ENCODE data around the gene KIAA1671. TPM values are rescaled to one million over a fixed set of nuclear protein-coding genes. Genes with fewer than 3 reads are reported as not detected.

KIAA1671 gene
- total RNA-seq, 1 donor from 2014 or later = 11.5 TPM

- H3K4me1 ChIP-seq (ENCODE audit: control insufficient read depth in 3 of 3, insufficient read depth in 3 of 3, low read length in 3 of 3) = peaks cover 20 to 37% (median 21%) of the 10 kb centered on the region in 3 donors
- no peaks in the 10 kb centered on the region for H3K9me3 ChIP-seq (ENCODE audit: control insufficient read depth in 3 of 3, low read length in 3 of 3)
- H3K4me3 ChIP-seq (ENCODE audit: low read length in 3 of 3) = no peak overlapping the region
- no peaks in the 10 kb centered on the region for H3K27me3 ChIP-seq (ENCODE audit: control insufficient read depth in 3 of 3, insufficient read depth in 3 of 3, low read length in 3 of 3)
- no peaks in the 10 kb centered on the region for H3K36me3 ChIP-seq (ENCODE audit: control insufficient read depth in 3 of 3, insufficient read depth in 3 of 3, low read length in 3 of 3)
- no peak overlapping the region for H3K9ac ChIP-seq (ENCODE audit: low read depth in 1 of 3, low read length in 3 of 3)
- no peak overlapping the region for H3K27ac ChIP-seq (ENCODE audit: low read depth, low read length)
Measured at GRCh38 chr22:25081409-25081824, 128.9 kb downstream of the KIAA1671 start.

DNA sequence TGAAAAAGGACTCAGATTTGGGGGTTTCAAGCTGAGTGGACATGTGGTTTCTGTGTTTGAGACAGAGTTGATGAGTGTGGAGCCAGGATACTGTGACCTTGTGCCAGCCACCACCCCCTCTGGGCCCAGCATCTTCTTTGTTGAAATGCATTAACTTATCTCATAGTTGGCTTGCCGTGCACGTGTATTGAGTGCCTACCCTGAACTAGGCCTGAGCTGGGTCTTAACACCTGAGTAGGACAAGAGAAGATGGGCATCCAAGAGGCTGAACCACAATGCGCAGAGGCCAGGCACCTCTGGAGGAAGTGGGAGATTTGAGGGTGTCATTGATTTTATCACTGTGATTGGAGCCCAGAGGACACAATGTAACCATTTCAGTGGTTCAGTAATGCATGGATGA lies 129.6 kb downstream of the KIAA1671 start:
- H3K4me3 ChIP-seq (ENCODE audit: low read length in 3 of 3) = no peak overlapping the region
- no peaks in the 10 kb centered on the region for H3K27me3 ChIP-seq (ENCODE audit: control insufficient read depth in 3 of 3, insufficient read depth in 3 of 3, low read length in 3 of 3)
- no peaks in the 10 kb centered on the region for H3K9me3 ChIP-seq (ENCODE audit: control insufficient read depth in 3 of 3, low read length in 3 of 3)
- no peaks in the 10 kb centered on the region for H3K36me3 ChIP-seq (ENCODE audit: control insufficient read depth in 3 of 3, insufficient read depth in 3 of 3, low read length in 3 of 3)
- H3K9ac ChIP-seq (ENCODE audit: low read depth in 1 of 3, low read length in 3 of 3) = no peak overlapping the region
- no peak overlapping the region for H3K27ac ChIP-seq (ENCODE audit: low read depth, low read length)
- peaks cover 18 to 35% (median 18%) of the 10 kb centered on the region in 3 donors for H3K4me1 ChIP-seq (ENCODE audit: control insufficient read depth in 3 of 3, insufficient read depth in 3 of 3, low read length in 3 of 3)

DNA sequence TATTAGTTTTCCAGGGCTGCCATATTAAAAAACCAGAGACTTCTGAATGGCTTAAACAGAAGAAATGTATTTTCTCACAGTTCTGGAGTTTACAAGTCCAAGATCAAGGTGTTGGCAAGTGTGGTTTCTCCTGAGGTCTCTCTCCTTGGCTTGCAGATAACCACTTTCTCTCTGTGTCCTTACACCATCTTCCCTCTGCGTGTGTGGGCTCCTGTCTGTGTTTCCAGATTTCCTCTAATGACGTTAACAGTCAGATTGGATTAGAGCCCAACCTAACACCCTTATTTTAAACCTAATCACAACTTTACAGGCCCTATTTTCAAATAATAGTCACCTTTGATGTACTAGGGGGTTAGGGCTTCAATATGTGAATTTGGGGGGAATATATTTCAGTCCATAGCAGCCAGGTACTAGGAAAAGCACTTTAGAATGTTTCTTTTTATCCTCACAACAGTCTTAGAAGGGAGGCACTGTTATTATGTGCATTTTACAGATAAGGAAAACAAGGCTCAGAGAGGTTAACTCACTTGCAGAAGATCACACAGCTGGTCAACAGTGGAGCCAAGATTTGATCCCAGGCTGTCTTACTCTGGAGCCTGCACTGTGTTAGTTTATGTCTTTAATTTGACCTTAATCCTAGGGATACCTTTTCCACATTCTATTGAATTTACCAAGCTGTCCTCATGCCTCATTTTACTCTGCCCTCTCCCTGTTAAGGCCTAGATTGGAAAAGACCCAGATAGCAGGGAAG lies 130.7 kb downstream of the KIAA1671 start:
- Histone ChIP-seq H3K4me3 (ENCODE audit: low read length in 3 of 3) (no peak overlapping the region), H3K27ac (ENCODE audit: low read depth, low read length) (no peak overlapping the region), H3K9ac (ENCODE audit: low read depth in 1 of 3, low read length in 3 of 3) (no peak overlapping the region), H3K9me3 (ENCODE audit: control insufficient read depth in 3 of 3, low read length in 3 of 3) (no peaks in the 10 kb centered on the region), H3K4me1 (ENCODE audit: control insufficient read depth in 3 of 3, insufficient read depth in 3 of 3, low read length in 3 of 3) (peaks cover 14 to 30% (median 22%) of the 10 kb centered on the region in 3 donors), H3K36me3 (ENCODE audit: control insufficient read depth in 3 of 3, insufficient read depth in 3 of 3, low read length in 3 of 3) (no peaks in the 10 kb centered on the region), H3K27me3 (ENCODE audit: control insufficient read depth in 3 of 3, insufficient read depth in 3 of 3, low read length in 3 of 3) (no peaks in the 10 kb centered on the region)

- Histone ChIP-seq H3K9ac (ENCODE audit: low read depth in 1 of 3, low read length in 3 of 3) (no peak overlapping the region), H3K4me1 (ENCODE audit: control insufficient read depth in 3 of 3, insufficient read depth in 3 of 3, low read length in 3 of 3) (peaks cover 9 to 26% (median 17%) of the 10 kb centered on the region in 3 donors), H3K9me3 (ENCODE audit: control insufficient read depth in 3 of 3, low read length in 3 of 3) (no peaks in the 10 kb centered on the region), H3K27me3 (ENCODE audit: control insufficient read depth in 3 of 3, insufficient read depth in 3 of 3, low read length in 3 of 3) (no peaks in the 10 kb centered on the region), H3K36me3 (ENCODE audit: control insufficient read depth in 3 of 3, insufficient read depth in 3 of 3, low read length in 3 of 3) (no peaks in the 10 kb centered on the region), H3K27ac (ENCODE audit: low read depth, low read length) (no peak overlapping the region), H3K4me3 (ENCODE audit: low read length in 3 of 3) (no peak overlapping the region)
Measured at GRCh38 chr22:25083807-25084200, 131.3 kb downstream of the KIAA1671 start.

- H3K4me1 ChIP-seq (ENCODE audit: control insufficient read depth in 3 of 3, insufficient read depth in 3 of 3, low read length in 3 of 3) = peaks cover 7 to 19% (median 13%) of the 10 kb centered on the region in 3 donors
- no peak overlapping the region for H3K4me3 ChIP-seq (ENCODE audit: low read length in 3 of 3)
- H3K36me3 ChIP-seq (ENCODE audit: control insufficient read depth in 3 of 3, insufficient read depth in 3 of 3, low read length in 3 of 3) = no peaks in the 10 kb centered on the region
- H3K27ac ChIP-seq (ENCODE audit: low read depth, low read length) = no peak overlapping the region
- H3K9ac ChIP-seq (ENCODE audit: low read depth in 1 of 3, low read length in 3 of 3) = no peak overlapping the region
- H3K9me3 ChIP-seq (ENCODE audit: control insufficient read depth in 3 of 3, low read length in 3 of 3) = no peaks in the 10 kb centered on the region
- H3K27me3 ChIP-seq (ENCODE audit: control insufficient read depth in 3 of 3, insufficient read depth in 3 of 3, low read length in 3 of 3) = no peaks in the 10 kb centered on the region
Measured at GRCh38 chr22:25084405-25085107, 132.0 kb downstream of the KIAA1671 start.

DNA sequence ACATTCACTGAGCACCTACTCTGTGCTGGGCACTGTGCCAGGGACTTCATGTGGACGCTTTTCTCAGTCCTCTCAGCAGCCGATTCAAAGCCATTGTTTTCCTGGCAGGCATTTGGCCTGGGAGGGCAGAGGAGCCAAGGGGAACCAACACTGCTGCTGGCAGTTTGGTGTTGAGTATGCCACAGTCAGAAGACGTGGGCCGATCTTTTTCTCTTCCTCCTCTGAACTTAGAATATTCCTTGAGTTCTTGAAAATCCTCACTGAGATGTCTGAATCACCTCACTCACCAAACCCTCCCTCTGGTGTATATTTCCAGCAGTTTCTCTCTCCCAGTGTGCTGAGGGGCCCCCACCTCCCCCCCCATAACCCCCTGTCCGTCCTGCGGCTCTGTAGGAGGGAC lies 132.6 kb downstream of the KIAA1671 start:
- no peak overlapping the region for H3K4me3 ChIP-seq (ENCODE audit: low read length in 3 of 3)
- peaks cover 7 to 18% (median 13%) of the 10 kb centered on the region in 3 donors for H3K4me1 ChIP-seq (ENCODE audit: control insufficient read depth in 3 of 3, insufficient read depth in 3 of 3, low read length in 3 of 3)
- H3K9ac ChIP-seq (ENCODE audit: low read depth in 1 of 3, low read length in 3 of 3) = no peak overlapping the region
- no peaks in the 10 kb centered on the region for H3K9me3 ChIP-seq (ENCODE audit: control insufficient read depth in 3 of 3, low read length in 3 of 3)
- H3K27ac ChIP-seq (ENCODE audit: low read depth, low read length) = no peak overlapping the region
- no peaks in the 10 kb centered on the region for H3K36me3 ChIP-seq (ENCODE audit: control insufficient read depth in 3 of 3, insufficient read depth in 3 of 3, low read length in 3 of 3)
- no peaks in the 10 kb centered on the region for H3K27me3 ChIP-seq (ENCODE audit: control insufficient read depth in 3 of 3, insufficient read depth in 3 of 3, low read length in 3 of 3)

- Histone ChIP-seq H3K27me3 (ENCODE audit: control insufficient read depth in 3 of 3, insufficient read depth in 3 of 3, low read length in 3 of 3) (no peaks in the 10 kb centered on the region), H3K36me3 (ENCODE audit: control insufficient read depth in 3 of 3, insufficient read depth in 3 of 3, low read length in 3 of 3) (no peaks in the 10 kb centered on the region), H3K4me1 (ENCODE audit: control insufficient read depth in 3 of 3, insufficient read depth in 3 of 3, low read length in 3 of 3) (peaks cover 7 to 18% (median 7%) of the 10 kb centered on the region in 3 donors), H3K9ac (ENCODE audit: low read depth in 1 of 3, low read length in 3 of 3) (no peak overlapping the region), H3K4me3 (ENCODE audit: low read length in 3 of 3) (no peak overlapping the region), H3K9me3 (ENCODE audit: control insufficient read depth in 3 of 3, low read length in 3 of 3) (no peaks in the 10 kb centered on the region), H3K27ac (ENCODE audit: low read depth, low read length) (no peak overlapping the region)
Measured at GRCh38 chr22:25085930-25086901, 133.7 kb downstream of the KIAA1671 start.

GRCh38 chr22:25086902-25087282 lies 134.4 kb downstream of the KIAA1671 start:
- Histone ChIP-seq H3K36me3 (ENCODE audit: control insufficient read depth in 3 of 3, insufficient read depth in 3 of 3, low read length in 3 of 3) (no peaks in the 10 kb centered on the region), H3K9ac (ENCODE audit: low read depth in 1 of 3, low read length in 3 of 3) (no peak overlapping the region), H3K9me3 (ENCODE audit: control insufficient read depth in 3 of 3, low read length in 3 of 3) (no peaks in the 10 kb centered on the region), H3K4me1 (ENCODE audit: control insufficient read depth in 3 of 3, insufficient read depth in 3 of 3, low read length in 3 of 3) (peaks cover 7 to 18% (median 7%) of the 10 kb centered on the region in 3 donors), H3K4me3 (ENCODE audit: low read length in 3 of 3) (no peak overlapping the region), H3K27ac (ENCODE audit: low read depth, low read length) (no peak overlapping the region), H3K27me3 (ENCODE audit: control insufficient read depth in 3 of 3, insufficient read depth in 3 of 3, low read length in 3 of 3) (no peaks in the 10 kb centered on the region)

DNA sequence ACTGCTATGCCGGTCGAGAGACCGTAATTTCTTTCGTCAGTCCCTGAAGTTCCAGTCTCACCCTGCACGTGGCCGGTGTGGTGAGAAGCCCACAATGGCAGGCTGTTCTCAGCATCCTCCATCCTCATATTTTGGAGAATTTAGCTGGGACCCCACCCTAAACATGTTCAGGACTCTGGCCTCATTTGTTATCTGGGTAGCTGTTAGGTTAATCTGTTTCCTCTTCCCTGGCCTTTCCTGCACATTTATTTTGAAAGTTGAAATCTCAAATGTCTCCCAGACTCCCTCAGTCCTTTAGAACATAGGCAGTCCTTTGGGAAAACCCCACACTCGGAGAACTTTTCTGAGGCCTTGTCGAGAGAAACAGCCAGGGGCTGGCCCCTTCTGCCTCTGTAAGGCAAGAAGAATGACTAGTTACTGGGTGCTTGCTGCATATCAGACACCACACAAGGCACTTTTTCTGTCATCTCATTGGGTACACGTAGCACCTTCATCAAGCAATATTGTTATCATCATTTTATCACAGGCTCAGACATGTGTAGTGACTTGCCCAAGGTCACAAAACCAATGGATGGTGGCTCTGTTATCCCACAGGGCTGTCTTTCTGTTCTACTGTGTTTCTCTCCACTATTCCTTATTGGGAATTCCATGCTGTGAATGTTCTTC lies 137.8 kb downstream of the KIAA1671 start:
- no peak overlapping the region for H3K9ac ChIP-seq (ENCODE audit: low read depth in 1 of 3, low read length in 3 of 3)
- H3K27me3 ChIP-seq (ENCODE audit: control insufficient read depth in 3 of 3, insufficient read depth in 3 of 3, low read length in 3 of 3) = no peaks in the 10 kb centered on the region
- H3K36me3 ChIP-seq (ENCODE audit: control insufficient read depth in 3 of 3, insufficient read depth in 3 of 3, low read length in 3 of 3) = no peaks in the 10 kb centered on the region
- H3K9me3 ChIP-seq (ENCODE audit: control insufficient read depth in 3 of 3, low read length in 3 of 3) = no peaks in the 10 kb centered on the region
- H3K27ac ChIP-seq (ENCODE audit: low read depth, low read length) = no peak overlapping the region
- no peak overlapping the region for H3K4me3 ChIP-seq (ENCODE audit: low read length in 3 of 3)
- H3K4me1 ChIP-seq (ENCODE audit: control insufficient read depth in 3 of 3, insufficient read depth in 3 of 3, low read length in 3 of 3) = peaks cover 7 to 23% (median 7%) of the 10 kb centered on the region in 3 donors
